HepG2 (cell line): ENCODE results near the gene PHLDB1. TPM values are rescaled to one million over a fixed set of nuclear protein-coding genes. Genes with fewer than 3 reads are reported as not detected.
A peak's percentile ranks its signal among the peaks of the same experiment; 100 is the strongest.

Experiments used
- ATAC-seq: fragments of 200-7000 bp; cut with Tn5 transposase; 3 replicates; pipeline ENCODE4 v1.9.1; 2020; ENCODE audit warnings: mild to moderate bottlenecking, moderate library complexity
- BruUV-seq: library from RNA; stranded (reverse); fragments of 400-500 nt; replicated peaks from 2 replicates; lab custom pipeline; 2021; lab: Mats Ljungman, UMichigan
- CTCF ChIA-PET: fragments of 300-600 bp; formaldehyde crosslinking; extraction: SDS; loops from one replicate; lab custom pipeline; 2021; ENCODE audit warnings: low total read pairs, inconsistent platforms, low intra/inter-chr PET ratio; lab: Yijun Ruan, JAX
- POLR2A ChIA-PET: fragments of 350-600 bp; sonication (Branson Sonifier 250); formaldehyde crosslinking; loops from one replicate; lab custom pipeline; 2020; ENCODE audit warnings: antibody characterized with exemption, inconsistent platforms; lab: Yijun Ruan, JAX
- DNase-seq: peaks from one replicate; pipeline ENCODE4 v3.0.0-alpha.2; 2015; ENCODE audit warnings: low spot score
- FAIRE-seq: peaks from 3 replicates; lab custom pipeline; 2011; peaks lifted over from hg19 to GRCh38; lab: Jason Lieb, UNC
- H2AFZ ChIP-seq: one replicate; pipeline ENCODE4 v1.6.1; 2011; ENCODE audit warnings: low read length, inconsistent platforms
- H3K27ac ChIP-seq: fragments of 300-600 bp; 3 replicates; pipeline ENCODE4 v1.8.0; 2011; ENCODE audit warnings: mixed run types, mild to moderate bottlenecking, mixed read lengths, low read length, inconsistent platforms; ENCODE audit not compliant: insufficient read depth; ENCODE audit errors: extremely low read length
- H3K27me3 ChIP-seq, 2 experiments: fragments of 200-600 bp in 1 of 2; 2 replicates in 1 of 2; 3 replicates in 1 of 2; pipeline versions ENCODE4 v1.6.0 to v1.8.0; 2011; ENCODE audit warnings: low read length in 2 of 2, mild to moderate bottlenecking in 2 of 2, moderate library complexity in 2 of 2, inconsistent platforms in 1 of 2; ENCODE audit not compliant: insufficient read depth in 2 of 2, control insufficient read depth in 1 of 2
- H3K36me3 ChIP-seq, 2 experiments: fragments of 200-600 bp in 1 of 2; replicated peaks in 1 of 2; 2 replicates in 1 of 2; 3 replicates in 1 of 2; pipeline versions ENCODE4 v1.5.1 to v1.8.0; 2011; ENCODE audit warnings: low read length in 2 of 2, inconsistent platforms in 1 of 2; ENCODE audit not compliant: insufficient read depth in 2 of 2, control insufficient read depth in 1 of 2
- H3K4me1 ChIP-seq: 2 replicates; pipeline ENCODE4 v1.5.1; 2012; ENCODE audit warnings: low read length, inconsistent platforms; ENCODE audit not compliant: insufficient read depth
- H3K4me2 ChIP-seq: 2 replicates; pipeline ENCODE4 v1.6.0; 2011; ENCODE audit warnings: low read depth, low read length, inconsistent platforms
- H3K4me3 ChIP-seq, 3 experiments: fragments of 200-600 bp in 1 of 3; sonication (generic), shearing (Covaris generic) in 1 of 3; replicated peaks in 1 of 3; 2 replicates each; pipeline ENCODE4 v1.5.1; 2011 to 2016; ENCODE audit warnings: low read length in 3 of 3, inconsistent platforms in 2 of 3, low read depth in 2 of 3, mild to moderate bottlenecking in 2 of 3, control low read depth in 1 of 3, mixed read lengths in 1 of 3; ENCODE audit not compliant: insufficient read depth in 1 of 3
- H3K79me2 ChIP-seq: one replicate; pipeline ENCODE4 v1.6.1; 2011; ENCODE audit warnings: low read length, inconsistent platforms; ENCODE audit not compliant: insufficient read depth
- H3K9ac ChIP-seq: 2 replicates; pipeline ENCODE4 v1.6.0; 2011; ENCODE audit warnings: mild to moderate bottlenecking, low read depth, low read length, inconsistent platforms; ENCODE audit not compliant: insufficient read depth
- H3K9me3 ChIP-seq: 2 replicates; pipeline ENCODE4 v1.5.1; 2012; ENCODE audit warnings: mild to moderate bottlenecking, low read length
- H4K20me1 ChIP-seq: 2 replicates; pipeline ENCODE4 v1.6.0; 2011; ENCODE audit warnings: inconsistent platforms, mild to moderate bottlenecking, low read length, moderate library complexity; ENCODE audit not compliant: insufficient read depth
- CHCHD3 ChIP-seq: sonication (generic); formaldehyde crosslinking; IDR thresholded peaks from 2 replicates; pipeline ENCODE4 v1.8.0; 2022; ENCODE audit warnings: mild to moderate bottlenecking, missing genetic modification reagents, moderate library complexity
- ESRRA ChIP-seq: sonication (generic); formaldehyde crosslinking; IDR thresholded peaks from 2 replicates; pipeline ENCODE4 v1.5.1; 2020; ENCODE audit warnings: mild to moderate bottlenecking, low read depth, missing genetic modification reagents
- HINFP ChIP-seq: sonication (generic); formaldehyde crosslinking; IDR thresholded peaks from 2 replicates; pipeline ENCODE4 v1.4.0; 2020; ENCODE audit warnings: low read depth, mild to moderate bottlenecking, missing genetic modification reagents
- IKZF1 ChIP-seq: fragments of 450-650 bp; IDR thresholded peaks from 2 replicates; pipeline ENCODE4 v1.7.1; 2016
- MIER3 ChIP-seq: IDR thresholded peaks from 2 replicates; pipeline ENCODE4 v1.6.1; 2016; ENCODE audit warnings: missing compliant biosample characterization, borderline replicate concordance
- NR2F2 ChIP-seq: IDR thresholded peaks from 2 replicates; pipeline ENCODE4 v1.6.1; 2012; ENCODE audit warnings: low read depth, inconsistent platforms, borderline replicate concordance
- RFX3 ChIP-seq: IDR thresholded peaks from 2 replicates; pipeline ENCODE4 v1.6.1; 2016; ENCODE audit warnings: missing biosample characterization, missing genetic modification reagents
- RXRB ChIP-seq: IDR thresholded peaks from 2 replicates; pipeline ENCODE4 v1.6.1; 2016; ENCODE audit warnings: borderline replicate concordance, missing genetic modification reagents, missing compliant biosample characterization
- SPEN ChIP-seq: sonication (generic); formaldehyde crosslinking; IDR thresholded peaks from 2 replicates; pipeline ENCODE4 v1.5.1; 2020; ENCODE audit warnings: low read depth, mild to moderate bottlenecking, missing genetic modification reagents
- ZBTB33 ChIP-seq: sonication (generic); formaldehyde crosslinking; IDR thresholded peaks from 2 replicates; pipeline ENCODE4 v1.4.0; 2020; ENCODE audit warnings: missing genetic modification reagents
- ZFP1 ChIP-seq: IDR thresholded peaks from 2 replicates; pipeline ENCODE4 v1.6.1; 2016
- ZFP90 ChIP-seq: sonication (generic); formaldehyde crosslinking; IDR thresholded peaks from 2 replicates; pipeline ENCODE4 v1.8.0; 2022; ENCODE audit warnings: missing genetic modification reagents, mild to moderate bottlenecking, inconsistent platforms, borderline replicate concordance
- ZNF883 ChIP-seq: sonication (generic); formaldehyde crosslinking; IDR thresholded peaks from 2 replicates; pipeline ENCODE4 v1.5.1; 2020; ENCODE audit warnings: mild to moderate bottlenecking, missing genetic modification reagents; ENCODE audit errors: not compliant biosample characterization
- WGBS: methylation state at CpG from one replicate; pipeline ENCODE4 v1.1.6; 2017; ENCODE audit warnings: low lambda C conversion rate; 5-methylcytosine and 5-hydroxymethylcytosine counted together
- in situ Hi-C: cut with HindIII; loops from 2 replicates; pipeline ENCODE4 v1.10.0; 2017; ENCODE audit warnings: low pct_unique_long_range_greater_than_20kb; ENCODE audit not compliant: extremely low pct_ligation_motif_present
- intact Hi-C: fragments of 100-400 bp; cut with micrococcal nuclease; formaldehyde crosslinking; loops from one replicate; pipeline ENCODE4 v1.10.0; 2022; ENCODE audit not compliant: unreplicated experiment
- polyA plus RNA-seq, 8 experiments: library from polyadenylated mRNA; depleted of rRNA in 3 of 8; stranded (reverse) in 7 of 8; unstranded in 1 of 8; fragments of >200 nt; fragmentation: Illumina TruSeq in 4 of 8; extraction: Trizol in 4 of 8; gene quantifications; 2 replicates each; pipeline versions ENCODE4 v1.2.1 to v1.2.3, GENCODE V29; 2011 to 2016; ENCODE audit warnings: low read depth in 4 of 8, missing spikeins in 1 of 8, mixed read lengths in 1 of 8; ENCODE audit not compliant: insufficient read depth in 1 of 8
- total RNA-seq, 5 experiments: library from RNA; depleted of rRNA; stranded (reverse); fragments of >200 nt; fragmentation: Illumina TruSeq; extraction: Trizol; gene quantifications; 2 replicates each; pipeline ENCODE4 v1.2.3, GENCODE V29; 2016; ENCODE audit warnings: low read depth in 1 of 5
- TF ChIP-seq, protein P1 (sequence below): sonication (generic); formaldehyde crosslinking; IDR thresholded peaks from 2 replicates; pipeline ENCODE4 v1.4.0; 2020; ENCODE audit warnings: missing genetic modification reagents
- TF ChIP-seq, protein P2 (sequence below): sonication (generic); formaldehyde crosslinking; IDR thresholded peaks from 2 replicates; pipeline ENCODE4 v1.8.0; 2022; ENCODE audit warnings: missing genetic modification reagents, mild to moderate bottlenecking, moderate library complexity, borderline replicate concordance

Gene PHLDB1
- total and polyA plus RNA-seq, 2 of the 13 experiments (the other 11 are each of a cell fraction or from before 2014, with no cell fraction given) = 13.8 to 14.2 TPM

DNA sequence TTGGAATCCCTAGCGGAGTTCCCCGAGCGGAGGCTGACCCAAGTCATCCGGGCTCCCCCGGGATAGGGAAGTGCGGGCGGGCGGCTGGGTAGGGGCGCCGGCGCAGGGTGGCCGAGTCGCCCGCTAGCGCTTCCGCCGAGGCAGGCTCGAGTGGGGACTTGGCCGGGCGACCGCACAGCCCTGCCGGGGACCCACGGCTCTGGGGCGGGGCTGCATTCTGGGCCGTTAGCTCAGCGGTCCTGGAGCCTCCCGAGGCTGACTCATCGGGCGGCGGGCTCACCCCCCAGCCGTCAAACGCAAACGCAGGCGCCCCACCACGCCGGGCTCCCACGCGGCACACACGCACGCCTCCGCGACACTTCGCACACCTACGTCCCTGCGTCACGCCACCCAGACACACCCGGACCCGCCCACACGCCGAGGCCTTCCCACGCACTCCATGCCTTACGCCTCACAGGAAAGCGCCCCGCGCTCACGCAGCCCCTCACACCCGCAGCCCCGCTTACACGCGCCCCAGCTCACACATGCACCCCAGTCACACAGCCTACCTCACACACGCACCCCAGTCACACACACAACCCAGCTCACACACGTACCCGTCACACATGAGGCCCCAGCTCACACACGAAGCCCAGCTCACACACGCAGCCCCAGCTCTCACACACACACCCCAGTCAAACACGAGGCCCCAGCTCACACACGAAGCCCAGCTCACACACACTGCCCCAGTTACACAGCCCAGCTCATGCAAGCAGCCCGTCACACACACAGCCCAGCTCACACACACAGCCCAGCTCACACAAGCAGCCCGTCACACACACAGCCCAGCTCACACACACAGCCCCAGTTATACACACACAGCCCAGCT, 1.2 kb downstream of the PHLDB1 start (continued):
- no peak; the same call in 1 of the 2 replicates for TF ChIP-seq CHCHD3 (CRISPR knock-in tag)
- TF ChIP-seq, protein P1, sequence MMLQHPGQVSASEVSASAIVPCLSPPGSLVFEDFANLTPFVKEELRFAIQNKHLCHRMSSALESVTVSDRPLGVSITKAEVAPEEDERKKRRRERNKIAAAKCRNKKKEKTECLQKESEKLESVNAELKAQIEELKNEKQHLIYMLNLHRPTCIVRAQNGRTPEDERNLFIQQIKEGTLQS (CRISPR knock-in tag) = peak; percentile 72
- no peak for TF ChIP-seq HINFP
- TF ChIP-seq IKZF1 = no peak
- no peak for TF ChIP-seq ZFP1 (CRISPR knock-in tag)
- TF ChIP-seq SPEN (CRISPR knock-in tag) = 0 out of 2 replicates have a peak, but pooled peaks have one; percentile 31
- TF ChIP-seq MIER3 (CRISPR knock-in tag) = no peak
- TF ChIP-seq RFX3 (CRISPR knock-in tag) = no peak

DNA sequence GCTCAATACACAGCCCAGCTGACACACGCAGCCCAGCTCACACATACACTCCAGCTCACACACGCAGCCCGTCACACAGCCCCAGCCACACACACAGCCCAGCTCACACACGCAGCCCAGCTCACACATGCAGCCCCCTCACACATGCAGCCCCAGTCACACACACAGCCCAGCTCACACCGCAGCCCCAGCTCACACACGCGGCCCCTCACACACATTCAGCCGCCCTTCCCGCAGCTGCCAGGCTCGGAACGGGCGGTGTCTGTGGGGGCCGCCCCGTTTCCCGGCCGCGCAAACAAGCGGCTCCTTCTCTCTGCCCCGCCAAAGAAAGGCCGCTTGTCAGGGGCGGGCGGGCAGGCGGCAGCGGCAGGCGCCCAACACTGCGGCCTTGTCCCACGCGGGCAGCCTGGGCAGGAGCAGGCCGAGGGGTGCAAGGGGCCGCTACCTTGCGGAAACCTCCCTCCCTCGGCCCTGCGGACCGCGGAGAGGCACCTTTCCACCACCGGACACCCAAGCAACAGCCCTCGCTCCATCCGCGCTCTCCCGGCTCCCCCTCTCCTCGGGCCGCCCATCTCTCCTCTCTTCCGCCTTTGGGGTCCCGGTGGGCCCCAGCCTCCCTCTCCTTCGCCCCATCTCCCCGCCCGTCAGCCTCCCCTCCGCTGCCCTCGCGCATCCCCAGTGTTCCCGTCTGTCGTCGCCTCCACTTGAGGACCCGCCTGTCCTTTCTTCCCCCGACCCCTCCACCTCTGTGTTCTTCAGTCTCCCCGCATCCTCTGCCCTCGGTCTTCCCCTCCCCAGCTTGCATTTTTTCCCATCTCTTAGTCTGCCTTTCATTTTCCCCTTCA, 2.2 kb downstream of the PHLDB1 start:
- H3K4me3 ChIP-seq = no peak overlapping the region
- CTCF ChIA-PET = no interaction called here
- peaks cover 0 to 6% of the 10 kb centered on the region in 2 experiments; a peak in 1 of 5 replicates for H3K27me3 ChIP-seq
- H3K36me3 ChIP-seq = peaks cover 0 to 1% of the 10 kb centered on the region in 2 experiments; a peak in 1 of 5 replicates
- FAIRE-seq = no peak
- H3K9ac ChIP-seq = no peak overlapping the region
- no peak overlapping the region for H3K27ac ChIP-seq
- H3K9me3 ChIP-seq = no peaks in the 10 kb centered on the region
- in situ Hi-C loops (no loop called here), intact Hi-C loops (loop anchor here (5.0 kb wide), 1 partner anchor 37 kb away; the partner anchor contains the start of gene ARCN1)
- BruUV-seq = no TSS peak
- POLR2A ChIA-PET = interaction anchor here (0.8 to 6.9 kb wide), 4 partner anchors 9 to 24 kb away, joined by 3 to 83 read pairs (median 5); no protein-coding TSS in a partner anchor
- WGBS = 93% methylated on average over 27 of the region's 57 CpGs
- peaks cover 38% of the 10 kb centered on the region for H3K4me1 ChIP-seq
- no peak overlapping the region for H2AFZ ChIP-seq
- no peaks in the 10 kb centered on the region for H4K20me1 ChIP-seq
- DNase-seq = no peak
- no peaks in the 10 kb centered on the region for H3K79me2 ChIP-seq
- no peak for ATAC-seq
- no peak overlapping the region for H3K4me2 ChIP-seq
- TF ChIP-seq ZFP90 (CRISPR knock-in tag) (no peak), ESRRA (CRISPR knock-in tag) (no peak), ZBTB33 (CRISPR knock-in tag) (peak; percentile 58), ZNF883 (CRISPR knock-in tag) (no peak), RXRB (CRISPR knock-in tag) (no peak), NR2F2 (no peak)
- TF ChIP-seq, protein P2, sequence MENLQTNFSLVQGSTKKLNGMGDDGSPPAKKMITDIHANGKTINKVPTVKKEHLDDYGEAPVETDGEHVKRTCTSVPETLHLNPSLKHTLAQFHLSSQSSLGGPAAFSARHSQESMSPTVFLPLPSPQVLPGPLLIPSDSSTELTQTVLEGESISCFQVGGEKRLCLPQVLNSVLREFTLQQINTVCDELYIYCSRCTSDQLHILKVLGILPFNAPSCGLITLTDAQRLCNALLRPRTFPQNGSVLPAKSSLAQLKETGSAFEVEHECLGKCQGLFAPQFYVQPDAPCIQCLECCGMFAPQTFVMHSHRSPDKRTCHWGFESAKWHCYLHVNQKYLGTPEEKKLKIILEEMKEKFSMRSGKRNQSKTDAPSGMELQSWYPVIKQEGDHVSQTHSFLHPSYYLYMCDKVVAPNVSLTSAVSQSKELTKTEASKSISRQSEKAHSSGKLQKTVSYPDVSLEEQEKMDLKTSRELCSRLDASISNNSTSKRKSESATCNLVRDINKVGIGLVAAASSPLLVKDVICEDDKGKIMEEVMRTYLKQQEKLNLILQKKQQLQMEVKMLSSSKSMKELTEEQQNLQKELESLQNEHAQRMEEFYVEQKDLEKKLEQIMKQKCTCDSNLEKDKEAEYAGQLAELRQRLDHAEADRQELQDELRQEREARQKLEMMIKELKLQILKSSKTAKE (CRISPR knock-in tag) = 0 out of 2 replicates have a peak, but pooled peaks have one; percentile 16
